Measurements from ENCODE around the gene MAPK13. TPM values are rescaled to one million over a fixed set of nuclear protein-coding genes. Genes with fewer than 3 reads are reported as not detected.
A peak's percentile ranks its signal among the peaks of the same experiment; 100 is the strongest.

MAPK13 gene
- total RNA-seq, 4 donors from 2014 or later, result 62.2 to 136 (median 104) TPM

DNA sequence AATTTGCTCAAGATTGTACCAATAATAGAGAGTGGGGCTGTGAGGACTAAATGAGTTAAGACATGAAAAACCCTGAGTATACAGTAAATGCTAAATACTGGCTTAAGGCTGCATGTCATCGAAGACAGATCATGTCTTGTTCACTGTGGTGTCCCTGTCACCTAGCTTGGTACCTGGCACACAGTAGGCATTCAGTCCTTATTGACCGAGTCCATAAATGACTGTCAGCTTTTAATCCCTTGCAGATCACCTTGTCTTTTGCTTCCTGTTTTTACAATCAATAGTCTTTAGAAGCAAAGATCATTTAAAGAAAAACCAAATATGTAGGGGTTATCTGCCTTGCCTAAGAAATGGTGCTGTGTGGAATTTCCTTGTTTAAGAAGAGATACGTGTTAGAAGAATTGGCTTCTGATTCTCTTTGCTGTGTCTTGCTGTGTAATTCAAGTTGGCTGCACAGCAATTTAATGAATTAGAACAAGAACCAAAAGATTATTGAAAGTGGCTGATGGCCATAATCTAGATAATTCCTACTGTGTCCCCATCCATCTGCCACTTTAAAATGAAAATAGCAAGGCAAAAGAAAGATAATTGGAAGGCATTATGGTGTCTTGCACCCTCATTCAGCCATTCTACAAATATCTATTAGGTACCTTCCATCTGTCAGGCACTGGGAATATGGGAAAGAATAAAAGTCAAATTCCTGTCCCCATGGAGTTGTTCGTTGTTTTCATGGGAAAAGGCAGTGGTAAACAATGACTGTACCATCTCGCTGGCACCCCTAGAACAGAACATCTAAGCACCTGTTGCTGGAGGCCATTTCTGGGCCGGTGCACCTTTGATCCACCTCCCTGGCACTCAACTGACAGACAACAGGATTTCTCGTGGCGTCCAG, 12.4 kb upstream of the MAPK13 start:
- Histone ChIP-seq H3K27ac (peak overlapping the region in 3 of 4 donors; percentile 55 to 75 (median 61)), H3K27me3 (no peaks in the 10 kb centered on the region), H3K4me1 (peaks cover 12 to 66% (median 17%) of the 10 kb centered on the region in 3 donors), H3K9me3 (no peaks in the 10 kb centered on the region), H3K4me3 (no peak overlapping the region), H3K36me3 (peaks cover 0 to 38% (median 0%) of the 10 kb centered on the region in 3 donors)
- intact Hi-C loops (cut with DNase I), result no loop called here
- no peak for TF ChIP-seq POLR2A (IDR thresholded peaks at IDR 0.05)
- TF ChIP-seq, protein P1, sequence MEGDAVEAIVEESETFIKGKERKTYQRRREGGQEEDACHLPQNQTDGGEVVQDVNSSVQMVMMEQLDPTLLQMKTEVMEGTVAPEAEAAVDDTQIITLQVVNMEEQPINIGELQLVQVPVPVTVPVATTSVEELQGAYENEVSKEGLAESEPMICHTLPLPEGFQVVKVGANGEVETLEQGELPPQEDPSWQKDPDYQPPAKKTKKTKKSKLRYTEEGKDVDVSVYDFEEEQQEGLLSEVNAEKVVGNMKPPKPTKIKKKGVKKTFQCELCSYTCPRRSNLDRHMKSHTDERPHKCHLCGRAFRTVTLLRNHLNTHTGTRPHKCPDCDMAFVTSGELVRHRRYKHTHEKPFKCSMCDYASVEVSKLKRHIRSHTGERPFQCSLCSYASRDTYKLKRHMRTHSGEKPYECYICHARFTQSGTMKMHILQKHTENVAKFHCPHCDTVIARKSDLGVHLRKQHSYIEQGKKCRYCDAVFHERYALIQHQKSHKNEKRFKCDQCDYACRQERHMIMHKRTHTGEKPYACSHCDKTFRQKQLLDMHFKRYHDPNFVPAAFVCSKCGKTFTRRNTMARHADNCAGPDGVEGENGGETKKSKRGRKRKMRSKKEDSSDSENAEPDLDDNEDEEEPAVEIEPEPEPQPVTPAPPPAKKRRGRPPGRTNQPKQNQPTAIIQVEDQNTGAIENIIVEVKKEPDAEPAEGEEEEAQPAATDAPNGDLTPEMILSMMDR (IDR thresholded peaks at IDR 0.05), result no peak
- DNase-seq, result no peak
- 66 to 81% methylated on average over 8 of the region's 8 CpGs for WGBS, 2 donors

DNA sequence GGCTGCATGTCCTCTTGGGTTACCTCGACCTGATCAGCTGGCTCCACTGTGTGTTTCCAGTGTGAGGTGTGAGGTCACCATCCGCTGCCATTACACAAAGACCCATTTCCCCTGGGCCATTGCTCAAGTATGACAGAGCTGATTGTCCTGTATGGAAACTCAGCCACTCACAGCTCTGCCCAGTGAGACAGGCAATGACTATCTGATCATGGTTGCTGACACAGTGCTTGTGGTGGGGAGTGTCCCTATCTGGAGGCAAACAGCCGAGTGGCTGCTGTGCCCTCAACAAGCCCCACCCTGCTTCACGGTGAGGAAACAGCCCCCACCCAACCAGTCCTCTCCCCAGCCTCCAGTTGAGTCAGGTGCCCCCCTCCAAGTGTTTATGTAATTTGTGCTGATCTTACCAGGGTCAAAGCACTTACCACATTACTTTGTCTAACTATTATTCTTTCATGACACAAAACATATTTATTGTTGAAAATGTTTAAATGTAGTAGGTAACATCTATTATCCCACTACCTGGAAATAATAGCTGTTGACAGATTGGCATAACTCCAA, 11.7 kb upstream of the MAPK13 start:
- WGBS, 2 donors, result 36% methylated on average over 4 of the region's 4 CpGs; no CpG with 5 or more reads in 1 of the 2 donors
- Histone ChIP-seq H3K27me3 (no peaks in the 10 kb centered on the region), H3K36me3 (peaks cover 0 to 34% (median 0%) of the 10 kb centered on the region in 3 donors), H3K9me3 (no peaks in the 10 kb centered on the region), H3K4me1 (peaks cover 15 to 69% (median 24%) of the 10 kb centered on the region in 3 donors), H3K4me3 (no peak overlapping the region), H3K27ac (peak overlapping the region; percentile 24 to 75 (median 58))
- TF ChIP-seq POLR2A (IDR thresholded peaks at IDR 0.05), result no peak
- TF ChIP-seq, protein P1 (IDR thresholded peaks at IDR 0.05), result no peak
- intact Hi-C loops (cut with DNase I), result no loop called here
- DNase-seq, result no peak

DNA sequence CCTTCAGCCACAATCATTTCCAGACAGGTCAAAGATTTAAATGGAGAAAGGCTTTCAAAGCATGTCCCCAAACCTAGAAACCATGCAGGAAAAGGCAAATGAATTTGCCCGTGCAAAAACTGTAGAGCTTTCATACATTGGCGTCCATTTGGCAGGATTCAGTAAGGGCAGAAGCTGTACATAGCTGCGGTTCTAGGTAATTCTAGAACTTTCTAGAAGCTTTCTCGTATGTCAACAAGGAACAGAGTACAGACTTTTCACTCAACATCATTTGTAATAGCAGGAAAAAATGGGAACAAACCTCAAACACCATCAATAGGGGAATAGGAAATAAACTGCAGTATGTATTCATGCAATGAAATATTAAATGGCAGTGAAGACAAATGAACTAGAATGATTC, 11.1 kb upstream of the MAPK13 start:
- intact Hi-C loops (cut with DNase I), result no loop called here
- Histone ChIP-seq H3K9me3 (no peaks in the 10 kb centered on the region), H3K4me1 (peaks cover 18 to 69% (median 28%) of the 10 kb centered on the region in 3 donors), H3K4me3 (no peak overlapping the region), H3K27me3 (no peaks in the 10 kb centered on the region), H3K36me3 (peaks cover 0 to 29% (median 0%) of the 10 kb centered on the region in 3 donors), H3K27ac (peak overlapping the region in 2 of 4 donors; percentile 48 to 75)
- TF ChIP-seq, protein P1 (IDR thresholded peaks at IDR 0.05), result no peak
- TF ChIP-seq POLR2A (IDR thresholded peaks at IDR 0.05), result no peak
- no peak for DNase-seq
- WGBS, 2 donors, result 69 to 78% methylated on average over 4 of the region's 4 CpGs

DNA sequence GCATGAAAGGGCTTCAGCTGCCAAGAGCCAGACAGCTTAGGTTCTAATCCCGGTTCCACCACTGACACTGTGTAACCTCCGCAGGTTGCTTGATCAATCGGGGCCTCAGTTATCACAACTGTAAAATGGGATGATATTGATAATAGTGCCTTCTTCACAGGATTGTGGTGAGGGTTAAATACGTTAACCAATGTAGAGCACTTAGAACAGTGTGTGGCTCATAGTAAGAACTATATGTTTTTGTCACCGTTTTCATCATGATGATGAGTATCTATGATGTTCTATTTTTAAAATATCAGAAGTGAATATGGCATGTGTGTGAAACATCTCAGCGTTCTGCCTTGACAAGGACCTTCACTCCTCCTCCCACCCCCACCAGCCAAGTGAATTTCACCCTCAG, 10.3 kb upstream of the MAPK13 start:
- H3K9me3 ChIP-seq, result no peaks in the 10 kb centered on the region
- H3K36me3 ChIP-seq, result peaks cover 0 to 29% (median 0%) of the 10 kb centered on the region in 3 donors
- H3K27ac ChIP-seq, result peak overlapping the region; percentile 68 to 89 (median 76)
- peaks cover 21 to 70% (median 29%) of the 10 kb centered on the region in 3 donors for H3K4me1 ChIP-seq
- H3K4me3 ChIP-seq, result no peak overlapping the region
- H3K27me3 ChIP-seq, result no peaks in the 10 kb centered on the region
- no peak for DNase-seq
- intact Hi-C loops (cut with DNase I), result loop anchor here (10.0 kb wide), 1 partner anchor 245 kb away; no protein-coding TSS in a partner anchor
- 81 to 86% methylated on average over 6 of the region's 6 CpGs for WGBS, 2 donors
- TF ChIP-seq POLR2A (IDR thresholded peaks at IDR 0.05), result no peak
- TF ChIP-seq, protein P1 (IDR thresholded peaks at IDR 0.05), result no peak

DNA sequence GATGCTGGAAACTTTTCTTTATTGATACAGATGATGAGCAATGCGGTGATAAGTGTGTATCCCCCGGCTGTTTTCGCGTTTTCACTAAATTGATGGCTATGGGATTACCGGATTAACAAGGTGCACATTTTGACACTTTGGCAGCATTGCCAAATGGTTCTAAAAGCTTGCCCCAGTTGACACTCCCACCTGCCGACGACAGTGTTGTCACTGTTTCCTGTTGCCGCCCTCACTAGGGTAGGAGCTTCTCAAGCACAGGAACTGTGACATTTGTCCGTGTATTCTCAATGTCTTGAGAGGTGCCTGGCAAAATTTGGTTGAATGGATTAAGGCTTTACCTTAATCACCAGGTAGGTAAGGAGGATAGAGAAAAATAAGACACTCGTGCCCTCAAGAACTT, 9.8 kb upstream of the MAPK13 start:
- Histone ChIP-seq H3K4me1 (peaks cover 21 to 70% (median 29%) of the 10 kb centered on the region in 3 donors), H3K27ac (peak overlapping the region; percentile 68 to 89 (median 76)), H3K27me3 (no peaks in the 10 kb centered on the region), H3K4me3 (peak overlapping the region in 2 of 4 donors; percentile 10 to 16), H3K9me3 (no peaks in the 10 kb centered on the region), H3K36me3 (peaks cover 0 to 27% (median 0%) of the 10 kb centered on the region in 3 donors)
- TF ChIP-seq, protein P1 (IDR thresholded peaks at IDR 0.05), result no peak
- TF ChIP-seq POLR2A (IDR thresholded peaks at IDR 0.05), result peak in 1 of 4 donors; percentile 38
- DNase-seq, result no peak
- intact Hi-C loops (cut with DNase I), result loop anchor here (10.0 kb wide), 1 partner anchor 244 kb away; no protein-coding TSS in a partner anchor
- 32 to 47% methylated on average over 9 to 10 of the region's 10 CpGs for WGBS, 2 donors

Measured in esophagus squamous epithelium (tissue), 5 donors.